ENCODE measurements around the gene FSD1L.

DNA sequence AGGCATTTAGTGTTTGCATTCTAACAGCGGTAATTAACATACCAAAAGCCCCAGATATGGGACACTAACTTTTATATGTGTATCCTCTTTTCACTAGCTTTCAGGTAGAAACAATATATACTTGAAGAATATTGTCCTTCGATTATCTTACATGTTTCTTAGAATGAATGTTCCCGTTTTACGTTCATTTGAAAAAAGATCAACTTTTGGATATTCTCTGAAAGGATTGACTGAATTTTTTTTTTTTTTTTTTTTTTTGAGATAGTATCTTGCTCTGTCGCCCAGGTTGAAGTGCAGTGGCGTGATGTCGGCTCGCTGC lies 32.2 kb upstream of the FSD1L start:
- TF ChIP-seq, protein P1, sequence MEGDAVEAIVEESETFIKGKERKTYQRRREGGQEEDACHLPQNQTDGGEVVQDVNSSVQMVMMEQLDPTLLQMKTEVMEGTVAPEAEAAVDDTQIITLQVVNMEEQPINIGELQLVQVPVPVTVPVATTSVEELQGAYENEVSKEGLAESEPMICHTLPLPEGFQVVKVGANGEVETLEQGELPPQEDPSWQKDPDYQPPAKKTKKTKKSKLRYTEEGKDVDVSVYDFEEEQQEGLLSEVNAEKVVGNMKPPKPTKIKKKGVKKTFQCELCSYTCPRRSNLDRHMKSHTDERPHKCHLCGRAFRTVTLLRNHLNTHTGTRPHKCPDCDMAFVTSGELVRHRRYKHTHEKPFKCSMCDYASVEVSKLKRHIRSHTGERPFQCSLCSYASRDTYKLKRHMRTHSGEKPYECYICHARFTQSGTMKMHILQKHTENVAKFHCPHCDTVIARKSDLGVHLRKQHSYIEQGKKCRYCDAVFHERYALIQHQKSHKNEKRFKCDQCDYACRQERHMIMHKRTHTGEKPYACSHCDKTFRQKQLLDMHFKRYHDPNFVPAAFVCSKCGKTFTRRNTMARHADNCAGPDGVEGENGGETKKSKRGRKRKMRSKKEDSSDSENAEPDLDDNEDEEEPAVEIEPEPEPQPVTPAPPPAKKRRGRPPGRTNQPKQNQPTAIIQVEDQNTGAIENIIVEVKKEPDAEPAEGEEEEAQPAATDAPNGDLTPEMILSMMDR (IDR thresholded peaks at IDR 0.05), result no peak
- TF ChIP-seq EZH2phosphoT487 (IDR thresholded peaks at IDR 0.05) (no peak), EZH2 (IDR thresholded peaks at IDR 0.05) (no peak)

All from neural progenitor cell (in vitro differentiated cells).